IPS-NIHi11 (cell line): ENCODE data around the gene QRSL1.
"Not testable (repeated sequence)": the region's sequence is repeated elsewhere in the genome, so short reads cannot be mapped to it uniquely, and the experiment has no call there.

ENCODE experiments used
- DNase-seq: peaks from one replicate; pipeline ENCODE4 v3.0.0; 2012; ENCODE audit warnings: mixed read lengths, low spot score

The QRSL1 gene, protein sequence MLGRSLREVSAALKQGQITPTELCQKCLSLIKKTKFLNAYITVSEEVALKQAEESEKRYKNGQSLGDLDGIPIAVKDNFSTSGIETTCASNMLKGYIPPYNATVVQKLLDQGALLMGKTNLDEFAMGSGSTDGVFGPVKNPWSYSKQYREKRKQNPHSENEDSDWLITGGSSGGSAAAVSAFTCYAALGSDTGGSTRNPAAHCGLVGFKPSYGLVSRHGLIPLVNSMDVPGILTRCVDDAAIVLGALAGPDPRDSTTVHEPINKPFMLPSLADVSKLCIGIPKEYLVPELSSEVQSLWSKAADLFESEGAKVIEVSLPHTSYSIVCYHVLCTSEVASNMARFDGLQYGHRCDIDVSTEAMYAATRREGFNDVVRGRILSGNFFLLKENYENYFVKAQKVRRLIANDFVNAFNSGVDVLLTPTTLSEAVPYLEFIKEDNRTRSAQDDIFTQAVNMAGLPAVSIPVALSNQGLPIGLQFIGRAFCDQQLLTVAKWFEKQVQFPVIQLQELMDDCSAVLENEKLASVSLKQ

DNA sequence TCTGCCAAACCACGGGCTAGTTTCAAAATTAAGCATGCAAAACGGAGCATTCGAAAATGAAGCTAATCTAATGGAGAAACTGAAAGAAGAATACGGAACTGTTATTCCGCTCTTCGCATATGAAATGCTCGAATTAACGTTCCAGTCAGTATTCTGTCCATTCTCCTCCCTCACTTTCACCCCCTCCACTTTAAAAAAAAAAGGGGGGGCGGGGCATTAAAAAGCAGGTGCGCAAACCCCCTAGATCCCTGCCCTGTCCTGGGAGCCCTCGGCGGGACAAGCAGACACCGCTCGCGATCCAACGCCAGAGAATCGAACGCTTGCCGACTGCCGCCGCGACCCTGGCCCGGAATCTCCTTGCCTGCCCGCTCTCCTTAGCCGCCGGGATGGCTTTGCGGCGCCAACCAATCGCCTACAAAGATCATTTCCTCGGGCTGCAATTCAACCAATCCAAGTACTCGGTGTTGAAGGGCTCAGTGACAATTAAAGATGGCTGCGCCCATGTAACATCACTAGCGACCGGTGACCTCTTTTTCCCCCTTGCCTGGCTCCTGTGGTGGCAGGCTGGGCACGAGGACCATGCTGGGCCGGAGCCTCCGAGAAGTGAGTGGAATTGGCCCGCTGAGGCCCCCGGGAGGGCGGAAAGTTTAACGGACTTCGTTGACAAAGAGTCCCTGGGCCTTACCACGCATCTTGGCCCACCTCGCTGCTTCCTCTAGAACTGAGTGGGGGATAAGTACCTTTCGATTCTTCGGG is at the start of gene QRSL1, which contains the start of gene RTN4IP1:
Gene QRSL1, plus strand, starts transcription at position 476 of the 756 bp plus-strand sequence. Its CDS starts 104 bp downstream, at position 580.
Gene RTN4IP1, minus strand, starts transcription at position 396 of the 756 bp plus-strand sequence. CDS start 477 bp downstream, outside the sequence.
- peak; percentile 98 for DNase-seq

DNA sequence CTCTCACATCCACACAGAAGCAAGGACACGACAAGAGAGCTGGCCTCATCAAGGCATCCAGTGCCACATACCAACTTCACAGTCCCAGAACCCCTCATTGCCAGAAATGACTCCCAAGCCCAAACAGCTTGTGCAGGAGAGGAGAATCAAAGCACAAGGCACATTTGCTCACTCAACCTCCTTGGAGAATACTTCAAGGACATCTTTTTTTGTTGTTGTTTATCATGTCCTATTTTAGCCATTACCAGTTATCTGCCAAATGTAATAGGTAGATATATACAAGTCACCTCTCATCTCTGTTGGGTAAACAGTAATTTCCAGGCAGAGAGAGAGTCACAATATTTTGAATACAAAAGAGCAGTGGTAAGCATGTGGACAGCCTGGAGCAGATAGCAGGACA is 47.9 kb upstream of the QRSL1 start:
- DNase-seq, result no peak

DNA sequence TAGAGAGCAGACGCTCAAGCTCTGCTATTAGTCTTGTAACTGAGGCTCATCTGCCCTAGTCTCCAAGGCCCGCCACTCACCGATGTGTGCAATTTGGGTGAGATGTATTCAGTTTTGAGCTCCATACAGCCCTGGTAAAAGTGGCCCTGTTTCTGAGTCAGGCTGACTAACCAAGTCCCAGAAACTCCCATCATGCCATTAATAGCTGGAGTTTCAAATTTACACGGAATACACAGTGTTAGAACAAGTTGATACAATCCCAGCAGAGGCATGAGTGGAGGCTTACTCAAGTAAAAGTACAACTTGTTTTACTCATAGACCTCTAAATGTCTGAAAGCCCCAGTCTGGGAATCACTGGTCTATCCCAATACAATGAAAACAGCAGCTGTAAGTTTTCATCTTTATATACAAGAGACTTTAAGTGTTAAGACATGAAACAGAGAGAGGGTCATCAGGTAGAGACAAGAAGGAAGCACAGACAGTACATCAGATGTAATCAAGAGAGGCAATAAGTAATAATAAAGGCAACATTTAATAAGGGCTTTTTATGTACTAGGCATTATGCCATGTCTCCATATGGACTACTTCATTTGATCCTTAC is 42.5 kb upstream of the QRSL1 start:
- no peak for DNase-seq

DNA sequence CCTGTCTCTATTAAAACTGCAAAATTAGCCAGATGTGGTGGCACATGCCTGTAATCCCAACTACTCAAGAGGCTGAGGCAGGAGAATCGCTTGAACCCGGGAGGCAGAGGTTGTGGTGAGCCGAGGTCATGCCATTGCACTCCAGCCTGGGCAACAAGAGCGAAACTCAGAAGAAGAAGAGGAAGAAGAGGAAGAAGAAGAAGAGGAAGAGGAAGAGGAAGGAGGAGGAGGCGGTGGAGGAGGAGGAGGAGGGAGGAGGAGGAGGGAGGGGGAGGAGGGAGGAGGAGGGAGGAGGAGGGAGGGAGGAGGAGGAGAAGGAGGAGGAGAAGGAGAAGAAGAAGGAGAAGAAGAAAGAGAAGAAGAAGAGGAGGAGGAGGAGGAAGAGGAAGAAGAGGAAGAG is 40.4 kb upstream of the QRSL1 start:
- not testable (repeated sequence) for DNase-seq

DNA sequence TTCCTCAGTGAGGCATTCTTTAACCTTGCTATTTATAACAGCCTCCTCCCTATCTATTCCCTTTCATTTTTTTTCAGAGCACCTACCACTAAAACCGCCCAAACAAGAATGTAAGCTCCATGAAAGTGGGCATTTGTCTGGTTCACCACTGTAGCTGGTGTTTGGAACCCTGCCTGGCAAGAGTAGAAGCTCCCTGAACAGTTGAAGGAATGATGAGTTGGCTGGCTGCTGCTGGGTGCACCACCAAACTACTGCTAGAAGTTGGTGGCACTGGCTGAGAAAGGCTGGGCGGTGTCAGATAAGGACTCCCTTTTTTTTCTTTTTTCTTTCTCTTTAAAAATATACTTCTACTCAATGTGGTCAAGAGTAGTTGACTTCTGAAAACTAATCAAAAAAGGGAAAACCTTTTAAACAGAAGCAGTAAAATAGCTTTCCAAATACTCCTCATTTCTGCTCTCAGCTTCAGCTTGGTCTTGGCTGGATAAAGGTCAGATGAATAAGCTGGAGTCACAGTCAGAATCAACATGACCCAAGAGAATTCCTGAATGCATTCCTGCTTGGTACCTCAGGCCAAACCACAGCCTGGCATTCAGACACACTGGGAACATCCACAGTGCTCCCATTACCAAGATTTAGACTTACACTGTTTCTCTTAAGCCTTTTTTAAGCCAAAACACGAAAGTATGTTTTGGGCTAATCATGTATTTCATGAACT is 38.1 kb upstream of the QRSL1 start:
- DNase-seq, result no peak

DNA sequence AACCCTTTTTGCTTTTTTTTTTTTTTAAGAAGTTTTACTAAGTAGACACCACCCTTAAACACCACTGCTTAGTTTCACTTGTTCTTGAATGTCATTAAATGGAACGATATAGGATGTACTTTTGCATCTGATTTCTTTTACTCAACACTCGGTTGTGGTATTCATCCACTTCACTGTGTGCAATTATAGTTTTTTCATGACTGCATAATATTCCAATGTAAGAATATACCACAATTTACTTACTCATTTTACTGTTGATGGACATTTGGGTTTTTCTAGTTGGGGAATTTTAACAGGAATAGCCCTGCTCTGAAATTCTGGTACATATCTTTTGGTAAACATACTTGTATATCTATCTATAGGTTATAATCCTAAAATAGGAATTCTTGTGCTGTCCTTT is 29.9 kb upstream of the QRSL1 start:
- no peak for DNase-seq

DNA sequence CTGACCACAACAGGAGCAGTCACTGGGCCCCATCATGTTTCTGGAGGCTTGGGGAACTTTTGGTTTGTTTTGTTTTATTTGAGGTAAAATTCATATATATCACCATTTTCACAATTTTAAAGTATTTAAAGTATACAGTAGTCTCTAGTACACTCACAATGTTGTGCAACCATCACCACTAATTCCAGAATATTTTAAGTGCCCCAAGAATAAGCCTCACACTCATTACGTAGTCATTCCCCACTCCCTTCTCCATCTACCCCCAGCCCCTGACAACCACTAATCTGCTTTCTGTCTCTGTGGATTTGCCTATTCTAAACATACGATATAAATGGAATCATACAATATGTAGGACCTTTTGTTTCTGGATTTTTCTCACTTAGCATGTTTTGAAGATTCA is 29.0 kb upstream of the QRSL1 start:
- no peak for DNase-seq

DNA sequence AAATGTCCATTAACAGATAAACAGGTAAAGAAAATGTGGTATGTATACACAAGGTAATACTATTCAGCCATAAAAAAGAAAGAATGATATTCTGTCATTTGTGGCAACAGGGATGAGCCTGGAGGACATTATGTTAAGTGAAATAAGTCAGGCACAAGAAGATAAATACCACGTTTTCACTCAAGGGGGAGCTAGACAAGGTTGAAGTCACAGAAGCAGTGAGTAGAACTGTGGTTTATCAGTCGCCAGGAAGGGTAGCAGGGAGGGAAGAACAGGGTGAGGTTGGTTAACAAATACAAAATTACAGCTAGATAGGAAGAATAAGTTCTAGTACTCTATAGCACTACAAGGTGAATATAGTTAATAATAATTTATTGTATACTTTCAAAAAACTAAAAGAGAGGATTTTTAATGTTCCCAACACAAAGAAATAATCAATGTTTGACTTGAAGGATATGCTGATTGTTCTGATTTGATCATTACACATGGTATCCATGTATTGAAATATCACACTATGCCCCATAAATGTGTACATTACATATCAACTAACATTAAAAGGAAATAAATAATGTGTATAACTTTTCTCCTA is 21.2 kb upstream of the QRSL1 start:
- DNase-seq, result peak; percentile 57

DNA sequence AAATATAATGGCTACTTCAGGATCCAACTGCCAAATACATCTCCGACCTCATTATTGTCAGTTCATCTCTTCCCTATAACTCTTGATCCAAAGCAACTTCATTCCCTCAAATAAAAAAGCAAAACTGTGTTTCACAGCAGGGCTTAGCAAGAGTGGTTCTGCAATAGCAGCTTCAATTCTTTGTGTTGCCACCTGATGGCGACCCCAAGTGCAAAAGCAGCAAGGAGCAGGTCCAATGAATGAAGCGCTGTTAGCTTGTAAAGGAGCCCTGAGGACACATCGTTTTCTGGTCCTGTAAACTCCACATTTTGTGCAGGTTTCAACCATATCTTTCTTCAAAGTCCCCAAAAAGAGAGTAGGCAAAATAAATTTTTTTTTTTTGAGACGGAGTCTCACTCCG is 19.7 kb upstream of the QRSL1 start:
- peak; percentile 45 for DNase-seq

DNA sequence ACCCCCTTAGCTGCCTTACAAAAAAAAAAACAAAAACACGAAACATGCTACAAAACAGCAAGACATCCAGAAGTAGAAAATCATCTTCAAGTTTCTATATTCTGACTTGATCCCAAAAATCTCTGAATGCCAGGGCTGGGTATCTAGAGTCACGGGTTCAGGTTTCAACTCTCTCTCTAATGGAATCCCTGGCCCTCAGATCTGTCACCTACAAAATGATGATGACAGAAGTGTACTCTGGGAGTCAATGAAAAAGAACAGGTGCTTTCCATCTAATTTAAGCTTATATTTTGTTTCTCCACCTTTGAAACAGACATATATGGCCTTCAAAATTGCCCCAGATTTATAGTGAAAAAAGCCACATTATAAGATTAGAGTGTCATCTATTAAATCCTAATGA is 18.3 kb upstream of the QRSL1 start:
- no peak for DNase-seq

DNA sequence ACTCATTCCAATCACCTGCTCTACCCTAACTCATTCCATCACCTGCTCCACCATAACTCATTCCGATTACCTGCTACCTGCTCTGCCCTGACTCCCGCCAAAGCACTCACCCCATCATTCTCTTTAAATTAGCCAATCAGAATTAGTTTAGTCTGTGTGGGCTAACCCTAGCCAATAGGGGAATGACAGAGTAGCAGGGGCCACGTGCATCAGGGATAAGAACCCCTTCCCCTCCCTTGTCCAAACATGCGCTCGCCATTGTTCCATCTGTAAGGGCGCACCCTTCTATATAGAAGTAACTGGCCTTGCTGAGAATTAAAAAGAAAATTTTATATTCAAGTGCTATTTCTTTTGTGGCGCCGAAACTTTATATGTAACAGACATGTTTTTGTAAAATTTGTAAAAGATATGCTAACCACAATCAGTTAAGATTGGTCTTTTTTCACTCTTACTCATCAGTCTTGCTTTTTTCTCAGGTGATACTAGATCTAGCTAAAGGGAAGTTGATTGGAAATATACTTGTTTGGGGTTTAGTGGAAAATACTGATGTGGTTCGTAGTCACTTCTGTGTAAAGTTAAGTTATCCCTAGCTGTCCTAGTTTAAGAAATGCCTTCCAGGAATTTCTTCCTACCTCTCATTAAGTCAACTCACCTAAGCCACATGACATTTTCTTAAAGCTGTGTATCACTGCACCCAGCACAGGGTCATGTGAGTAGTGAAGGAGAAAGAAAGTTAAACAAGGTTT is 16.5 kb upstream of the QRSL1 start:
- DNase-seq, result no peak

DNA sequence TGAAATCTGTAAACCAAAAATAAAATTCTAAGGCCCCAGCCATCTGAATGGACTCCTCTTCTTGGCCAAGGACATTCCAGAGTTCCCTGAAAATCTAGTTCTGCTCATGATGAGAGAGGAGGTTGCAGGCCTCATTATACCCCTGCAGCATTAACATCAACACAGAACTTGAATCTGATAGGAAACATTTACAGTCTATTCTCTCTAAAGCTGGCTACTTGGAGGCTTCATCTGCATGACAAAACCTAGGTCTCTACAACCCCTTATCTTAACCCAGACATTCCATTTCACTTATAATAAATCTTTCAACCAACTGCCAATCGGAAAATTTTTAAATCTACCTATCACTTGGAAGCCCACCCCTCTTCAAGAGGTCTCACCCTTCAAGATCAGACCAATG is 15.8 kb upstream of the QRSL1 start:
- no peak for DNase-seq

DNA sequence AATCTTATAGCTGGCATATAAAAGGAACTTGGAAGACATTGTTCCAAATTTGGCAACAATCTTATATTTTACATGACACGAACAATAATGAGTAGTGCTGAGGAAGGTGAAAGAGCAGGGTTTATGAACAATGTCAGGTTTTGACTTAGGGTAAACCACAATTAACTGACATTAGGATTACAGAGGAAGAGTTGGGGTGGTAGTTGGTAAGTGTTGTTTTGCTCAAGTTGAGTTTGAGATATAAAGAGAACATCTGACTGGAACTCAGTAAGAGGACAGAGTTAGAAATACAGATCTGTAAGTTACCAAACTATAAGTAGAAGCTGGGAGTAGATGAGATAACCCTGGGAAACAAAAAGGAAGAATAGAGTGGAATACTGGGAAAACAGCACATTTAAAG is 15.2 kb upstream of the QRSL1 start:
- no peak for DNase-seq

DNA sequence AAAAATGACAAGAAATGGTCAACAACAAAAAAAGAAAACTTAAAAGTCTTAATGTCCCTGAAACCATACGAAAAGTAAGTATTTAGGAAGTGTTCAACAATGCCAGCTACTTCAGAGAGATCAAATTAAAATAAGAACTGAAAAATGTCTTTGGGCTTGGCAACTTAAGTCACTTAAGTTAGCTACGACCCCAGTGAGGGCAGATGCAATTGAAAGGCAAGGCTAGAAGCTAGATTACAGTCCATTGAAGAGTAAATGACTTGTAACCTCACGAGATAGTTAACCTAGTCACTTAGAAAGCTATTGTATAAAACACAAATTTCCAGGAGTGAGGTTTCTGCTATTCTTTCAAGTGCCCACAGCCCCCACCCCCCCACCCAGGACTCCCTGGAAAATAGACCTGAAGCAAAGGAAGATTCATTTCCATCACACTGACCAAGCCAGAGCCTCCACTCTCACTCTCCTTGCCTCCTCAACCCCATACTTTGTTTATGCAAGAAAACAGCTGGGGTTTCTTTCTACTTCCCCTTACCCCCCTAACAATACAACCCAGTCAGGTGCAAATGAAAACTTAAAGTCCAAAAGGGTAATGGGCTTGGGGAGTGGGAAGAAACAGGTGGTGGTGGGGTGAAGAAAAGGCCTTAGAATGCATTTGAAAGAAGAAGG is 14.7 kb upstream of the QRSL1 start:
- DNase-seq, result peak; percentile 62

DNA sequence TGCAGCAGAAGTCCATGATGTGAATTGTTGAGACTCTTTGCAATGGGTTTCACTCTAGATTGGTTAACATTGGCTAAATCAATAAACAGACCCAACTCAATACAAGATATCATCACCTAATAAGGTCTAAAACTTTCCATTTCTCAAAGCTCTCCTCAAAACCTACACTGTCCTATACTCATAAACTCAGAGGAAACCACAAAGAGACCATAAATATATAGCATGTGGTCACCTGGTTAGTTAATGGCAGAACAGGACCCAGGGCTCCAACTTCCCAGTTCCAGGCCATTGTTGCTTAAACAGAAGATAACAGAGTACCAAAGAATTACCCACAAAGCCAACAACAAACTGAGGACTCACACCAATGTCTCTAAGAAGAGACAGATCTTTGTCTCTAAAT is 12.1 kb upstream of the QRSL1 start:
- DNase-seq, result no peak

DNA sequence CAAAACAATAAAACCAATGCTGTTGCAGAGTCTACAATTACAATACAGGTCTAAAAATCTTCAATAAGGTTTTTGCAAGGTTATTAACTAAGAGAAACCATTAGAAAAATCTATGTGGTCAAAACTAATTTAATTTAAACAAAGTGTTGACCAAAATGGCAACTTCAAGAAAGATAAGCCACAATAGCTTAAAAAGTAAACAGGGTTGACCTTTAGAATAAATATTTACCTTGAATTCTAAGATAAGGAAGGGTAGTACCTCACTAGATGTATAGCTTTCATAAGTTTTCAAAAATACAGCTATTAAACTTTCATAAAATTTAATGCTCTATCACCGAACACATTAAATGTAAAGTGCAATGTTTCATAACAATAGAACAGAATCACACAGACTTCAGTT is 11.5 kb upstream of the QRSL1 start:
- DNase-seq, result no peak

DNA sequence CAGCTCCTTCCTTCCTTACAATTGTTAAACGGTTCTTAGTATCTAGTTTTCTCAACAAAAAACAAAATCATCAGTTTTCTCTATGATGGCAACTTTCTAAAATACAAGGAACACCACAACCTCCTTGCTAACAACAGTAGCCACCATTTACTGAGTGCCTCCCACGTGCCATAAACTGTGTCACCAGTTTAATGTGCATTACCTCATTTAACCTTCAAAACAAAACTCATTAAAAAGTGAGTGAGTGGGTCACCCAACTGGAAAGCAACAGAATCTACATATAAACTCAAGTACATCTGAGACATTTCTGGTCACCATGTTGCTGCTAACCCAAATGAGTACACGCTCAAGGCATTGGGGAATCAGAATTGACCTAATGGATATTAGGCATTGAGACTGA is 11.1 kb upstream of the QRSL1 start:
- DNase-seq, result no peak

DNA sequence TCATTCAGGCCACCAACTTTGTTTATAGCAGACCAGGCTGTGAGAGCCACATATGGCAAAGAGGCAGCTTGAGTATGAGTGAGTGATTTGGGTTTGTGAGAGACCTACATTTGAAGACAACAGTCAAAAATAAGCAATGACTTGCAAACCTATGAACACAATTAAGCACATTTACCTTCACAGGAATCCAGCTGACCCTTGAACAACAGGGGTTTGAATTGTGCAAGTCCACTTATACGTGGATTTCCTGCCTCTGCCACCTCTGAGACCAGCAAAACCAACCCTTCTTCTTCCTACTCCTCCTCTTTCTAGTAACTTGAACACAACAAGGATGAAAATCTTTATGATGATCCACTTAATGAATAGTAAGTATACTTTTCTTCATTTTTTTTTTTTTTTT is 10.2 kb upstream of the QRSL1 start:
- DNase-seq, result no peak

DNA sequence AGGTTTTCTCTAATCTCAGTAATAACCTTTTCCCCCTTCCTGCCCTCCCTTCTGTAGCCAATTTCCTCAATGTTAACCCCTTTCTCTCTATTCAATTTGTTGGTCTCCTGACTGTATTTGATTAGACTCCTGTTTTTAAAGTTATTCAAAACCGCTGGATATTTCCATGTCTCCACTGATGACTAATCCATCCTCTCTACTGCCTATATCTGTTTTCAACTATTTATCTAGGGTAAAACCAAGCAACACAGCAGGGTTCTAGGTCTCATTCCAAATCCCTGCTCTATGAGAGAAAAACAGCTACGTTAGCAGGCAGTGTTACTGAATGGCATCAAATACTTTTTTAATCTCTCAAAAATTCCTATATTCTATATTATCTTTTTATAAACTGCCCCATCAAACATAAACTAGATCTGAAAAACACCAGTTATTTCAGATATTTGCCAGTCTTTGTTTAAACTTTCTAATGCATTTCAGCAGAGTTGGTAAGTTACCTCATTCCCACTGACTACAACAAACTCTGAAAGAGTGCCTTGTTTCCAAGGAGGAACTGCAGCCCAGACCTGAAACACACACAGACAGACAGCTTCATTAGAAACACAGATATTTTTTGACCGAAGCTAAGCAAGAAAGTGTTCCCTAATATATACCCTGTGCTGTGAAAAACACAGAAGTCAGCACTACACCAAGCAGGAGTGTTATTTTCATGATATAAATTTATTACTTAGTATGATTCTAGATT is 8.3 kb upstream of the QRSL1 start:
- DNase-seq, result no peak

DNA sequence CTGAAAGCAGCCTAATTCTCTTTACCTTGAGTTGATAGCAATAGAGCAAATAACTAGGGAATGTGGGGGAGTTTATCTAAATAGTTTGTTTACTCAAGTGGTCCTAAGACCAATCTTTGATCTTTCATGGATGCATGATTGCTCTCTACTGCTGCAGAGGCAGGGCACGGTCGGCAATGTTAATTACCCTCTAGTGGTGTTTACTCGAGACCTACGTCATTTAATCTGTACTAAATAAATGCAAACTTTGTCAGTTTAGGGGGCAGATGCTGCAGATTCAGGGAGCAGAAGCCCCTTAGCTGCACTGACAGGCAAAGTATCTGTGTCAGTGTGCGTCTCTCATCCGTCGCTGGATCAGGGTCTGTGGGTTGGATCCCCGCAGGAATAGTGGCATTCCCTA is 7.0 kb upstream of the QRSL1 start:
- DNase-seq, result no peak
